ENCODE data around the gene CCNI2. TPM values are rescaled to one million over a fixed set of nuclear protein-coding genes. Genes with fewer than 3 reads are reported as not detected.
"Not testable (repeated sequence)": the region's sequence is repeated elsewhere in the genome, so short reads cannot be mapped to it uniquely, and the experiment has no call there.

CCNI2 gene
- polyA plus RNA-seq, 1 donor: 1.3 TPM

DNA sequence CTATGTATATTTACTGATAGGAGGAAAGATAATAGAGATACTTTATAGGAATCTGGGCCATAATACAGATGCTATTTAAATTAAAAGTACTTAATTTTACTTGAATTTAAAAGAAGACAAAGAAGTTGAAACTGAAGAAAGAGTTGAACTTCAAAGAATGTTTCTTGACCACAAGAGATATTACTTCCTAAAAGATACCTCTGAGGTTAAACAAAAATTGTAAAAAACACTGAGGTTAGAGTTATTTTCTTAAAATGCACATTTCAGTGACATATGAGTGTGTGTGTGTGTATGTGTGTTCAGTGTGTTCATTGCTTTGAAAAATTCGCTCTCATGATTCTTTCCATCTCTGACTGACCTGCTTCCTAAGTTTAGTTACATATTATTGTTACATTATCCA is 33.4 kb downstream of the CCNI2 start:
- no peak for DNase-seq (ENCODE audit: low read depth)

DNA sequence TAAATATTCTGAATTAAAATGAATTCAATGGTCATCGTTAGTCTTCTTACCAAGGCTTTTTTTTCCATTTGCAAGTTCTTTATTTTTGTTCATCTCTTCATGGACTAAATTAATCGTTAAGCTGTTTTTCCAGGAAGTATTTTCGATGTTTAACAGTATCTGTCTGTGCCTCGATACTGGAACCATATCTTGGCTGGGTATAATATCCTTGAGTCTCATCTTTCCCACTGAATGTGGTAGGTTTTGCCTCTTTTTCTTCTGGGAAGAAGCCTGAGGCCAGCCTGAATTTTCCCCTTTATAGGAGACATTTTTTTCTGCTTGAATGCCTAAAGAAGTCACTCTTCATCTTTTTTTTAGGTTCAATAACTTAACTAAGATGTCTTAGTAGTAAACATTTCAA is 33.8 kb downstream of the CCNI2 start:
- DNase-seq (ENCODE audit: low read depth): no peak

DNA sequence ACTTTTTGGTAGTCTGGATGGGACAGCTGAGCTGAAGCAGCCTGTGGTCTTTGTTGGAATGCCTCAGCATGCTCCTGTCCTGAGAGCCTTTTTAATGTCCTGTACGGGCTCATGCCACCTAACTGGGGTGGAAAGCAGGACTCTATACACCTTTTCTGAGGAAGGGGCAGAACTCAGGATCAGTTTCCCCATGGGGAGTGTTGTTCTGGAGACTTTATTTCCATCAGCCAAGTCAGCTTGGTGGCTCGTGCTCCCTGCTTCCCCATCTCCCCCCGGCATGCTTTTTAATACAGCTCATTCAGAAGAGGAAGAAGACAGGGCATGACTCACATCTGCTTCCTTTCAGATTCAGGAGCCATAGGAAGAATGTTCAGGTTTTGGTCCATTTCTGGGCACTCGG is 34.9 kb downstream of the CCNI2 start:
- DNase-seq (ENCODE audit: low read depth): no peak

DNA sequence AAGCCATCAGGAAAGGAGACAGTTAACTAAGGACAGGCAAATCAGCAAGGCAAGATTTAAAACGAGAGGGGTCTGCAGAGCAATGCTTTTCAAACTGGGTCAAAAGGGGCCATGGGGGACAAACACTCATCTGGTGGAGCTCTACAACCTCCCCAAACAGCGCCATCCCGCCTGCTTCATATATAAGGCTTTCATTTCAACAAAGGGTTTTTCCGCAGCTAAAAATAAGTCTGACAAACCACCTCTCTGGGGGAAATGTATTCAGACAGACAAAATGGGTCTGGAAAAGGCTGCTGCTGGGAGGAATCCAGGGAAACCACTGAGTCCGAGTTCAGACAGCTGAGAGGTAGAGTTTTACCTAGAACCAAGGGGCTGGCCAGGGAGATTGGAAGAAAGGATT is 38.1 kb downstream of the CCNI2 start:
- no peak for DNase-seq (ENCODE audit: low read depth)

DNA sequence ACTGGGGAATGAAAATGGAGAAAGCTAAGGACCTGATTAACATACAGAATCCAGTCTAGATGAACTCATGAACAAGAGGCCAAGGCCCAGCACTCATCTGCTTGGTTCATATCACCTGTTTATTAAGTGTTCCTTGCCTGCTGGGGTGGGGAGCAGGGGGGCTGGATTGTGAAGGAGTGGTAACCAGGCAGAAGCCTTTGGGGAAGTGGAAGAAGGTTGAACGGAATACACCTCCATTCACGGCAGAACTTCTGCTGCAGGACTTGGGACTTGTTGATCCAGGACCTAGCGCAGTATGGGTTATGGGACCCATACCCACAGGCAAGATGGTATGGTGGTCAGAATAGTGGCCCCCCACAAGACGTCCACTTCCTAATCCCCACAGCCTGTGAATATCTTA is 38.6 kb downstream of the CCNI2 start:
- DNase-seq (ENCODE audit: low read depth): no peak

DNA sequence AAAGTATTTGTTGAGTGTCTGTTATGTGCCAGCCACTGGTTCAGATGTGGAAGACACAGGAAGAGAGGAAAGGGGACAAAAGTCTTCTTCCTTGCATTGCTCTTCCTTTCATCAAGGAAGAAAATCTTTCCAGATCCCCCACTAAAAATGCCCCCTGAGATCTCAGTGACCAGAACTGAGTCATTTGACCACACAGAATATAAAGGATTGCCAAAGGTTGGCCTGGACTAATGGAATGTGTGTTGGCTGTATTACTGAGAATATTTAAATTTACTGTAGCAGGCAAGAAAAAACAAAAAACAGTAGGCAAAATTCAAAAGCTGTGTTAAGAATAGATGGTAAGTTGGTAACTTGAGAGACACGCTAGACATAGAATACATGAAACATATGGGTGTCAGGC is 39.9 kb downstream of the CCNI2 start:
- DNase-seq (ENCODE audit: low read depth): no peak

DNA sequence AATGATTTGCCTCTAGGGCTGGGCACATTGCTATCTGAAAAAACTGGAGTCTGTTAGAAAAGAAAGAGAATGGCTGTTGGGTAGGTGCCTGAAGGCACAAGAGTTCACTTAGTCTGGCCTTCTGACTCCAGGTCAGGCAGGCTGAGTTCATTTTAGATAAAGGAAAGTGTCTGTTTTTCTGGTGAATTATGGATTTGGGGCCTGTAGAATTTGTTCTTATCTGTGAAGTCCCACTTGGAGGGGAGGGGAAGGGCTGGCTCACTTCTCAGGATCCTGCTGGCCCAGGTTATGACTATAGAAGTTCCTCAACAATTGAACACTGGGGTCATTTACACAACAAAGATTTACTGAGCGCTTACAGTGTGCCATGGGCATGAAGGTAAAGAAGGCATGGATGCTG is 41.3 kb downstream of the CCNI2 start:
- DNase-seq (ENCODE audit: low read depth): no peak

DNA sequence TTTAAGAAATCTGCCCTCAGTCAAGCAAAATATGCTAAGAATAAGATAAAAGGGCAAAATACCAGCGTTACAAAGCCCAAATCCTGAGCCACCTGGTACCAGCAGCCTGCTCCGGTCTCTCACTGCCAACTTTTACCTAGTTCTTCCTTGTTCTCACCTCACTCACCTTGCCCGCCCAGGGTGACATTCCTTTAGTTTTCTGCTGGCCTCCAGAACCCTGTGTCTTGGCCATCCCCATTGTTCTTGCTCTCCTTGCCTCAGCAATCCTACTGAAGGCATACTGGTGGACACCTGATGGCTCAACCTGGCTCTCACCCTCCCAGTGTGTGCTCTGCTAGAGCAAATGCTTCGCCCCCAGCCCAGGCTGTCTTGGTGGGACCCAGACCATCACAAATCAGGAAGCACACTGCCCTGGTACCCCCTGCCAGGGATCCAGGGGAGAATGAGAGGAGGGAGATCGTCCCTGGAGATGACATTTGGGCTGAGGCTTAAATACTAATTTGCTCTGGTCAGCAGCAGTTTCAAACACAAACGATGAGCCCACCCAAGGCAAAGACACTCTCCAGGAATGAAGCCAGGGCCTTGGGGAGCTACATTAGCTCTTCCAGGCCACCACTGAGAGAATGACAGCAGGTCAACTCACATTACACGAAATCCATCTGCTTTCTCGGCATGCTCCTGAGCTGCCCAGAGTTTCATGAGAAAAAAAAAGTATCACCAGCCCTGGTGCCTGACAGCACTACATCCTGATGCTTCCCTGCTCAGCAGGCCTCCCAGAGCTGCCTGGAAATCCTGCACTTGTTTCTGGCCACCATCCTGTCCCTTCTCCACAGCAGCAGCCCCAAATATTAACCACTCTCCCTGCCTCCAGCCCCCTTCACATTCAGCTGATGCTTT is 42.0 kb downstream of the CCNI2 start:
- DNase-seq (ENCODE audit: low read depth): no peak

DNA sequence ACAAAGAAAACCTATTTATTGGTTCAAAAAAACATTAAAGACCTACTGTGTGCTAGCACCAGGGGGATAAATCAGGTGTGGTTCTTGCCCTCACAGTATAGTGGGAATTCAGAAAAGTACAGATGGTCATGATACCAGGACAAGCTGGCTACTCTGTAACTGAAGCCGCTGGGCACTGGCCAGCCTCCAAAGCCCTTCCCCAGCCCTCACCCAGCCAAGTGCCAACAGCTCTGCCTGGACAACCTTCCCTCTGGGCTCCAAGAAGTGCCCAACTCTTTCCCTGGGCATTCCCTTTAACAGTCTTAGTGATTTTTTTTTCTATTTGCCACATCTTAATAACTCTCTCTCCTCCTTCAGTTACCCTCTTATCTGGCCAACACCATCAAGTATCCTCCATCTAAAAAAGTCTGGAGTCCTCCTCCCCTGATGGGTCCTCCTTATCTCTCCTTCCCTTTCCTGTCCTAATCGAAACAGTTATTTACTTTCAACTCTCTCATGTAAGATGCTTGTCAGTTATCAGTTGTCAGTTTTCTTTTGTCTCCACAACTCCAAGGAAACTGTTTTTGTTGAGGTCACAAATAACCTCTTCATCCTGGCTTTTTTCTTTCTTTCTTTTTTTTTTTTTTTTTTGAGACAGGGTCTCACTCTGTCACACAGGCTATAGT is 43.1 kb downstream of the CCNI2 start:
- no peak for DNase-seq (ENCODE audit: low read depth)

DNA sequence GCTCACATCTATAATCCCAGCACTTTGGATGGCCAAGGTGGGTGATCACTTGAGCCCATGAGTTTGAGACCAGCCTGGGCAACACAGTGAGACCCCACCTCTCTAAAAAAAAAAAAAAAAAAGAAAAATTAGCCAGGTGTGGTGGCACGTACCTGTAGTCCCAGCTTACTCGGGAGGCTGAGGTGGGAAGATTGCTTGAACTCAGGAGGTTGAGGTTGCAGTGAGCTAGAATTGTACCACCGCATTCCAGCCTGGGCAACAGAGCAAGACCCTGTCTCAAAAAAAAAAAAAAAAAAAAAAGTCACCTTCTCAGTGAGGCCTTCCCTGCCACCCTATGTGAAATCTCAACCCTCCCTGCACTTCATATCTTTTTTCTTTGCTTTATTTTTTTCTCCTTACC is 43.8 kb downstream of the CCNI2 start:
- DNase-seq (ENCODE audit: low read depth): no peak

DNA sequence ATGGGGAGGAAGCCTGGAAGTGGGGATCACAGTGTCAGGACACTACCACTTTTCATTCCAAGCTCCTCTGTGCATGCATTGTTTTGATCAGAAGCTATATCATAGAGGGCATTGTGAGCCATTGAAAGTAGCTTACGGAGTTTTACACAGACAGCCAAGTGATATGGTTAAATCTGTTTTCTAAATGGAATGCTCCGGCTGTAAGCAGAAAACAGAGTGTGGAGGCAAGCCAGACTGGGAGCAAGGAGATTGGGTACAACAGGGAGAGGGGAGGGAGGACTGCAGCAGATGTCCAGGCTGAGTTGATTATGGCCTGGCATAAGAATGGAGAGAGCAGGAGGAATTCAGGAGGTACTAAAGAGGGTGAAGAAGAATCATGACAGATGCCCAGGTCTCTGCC is 50.4 kb downstream of the CCNI2 start:
- no peak for DNase-seq (ENCODE audit: low read depth)

DNA sequence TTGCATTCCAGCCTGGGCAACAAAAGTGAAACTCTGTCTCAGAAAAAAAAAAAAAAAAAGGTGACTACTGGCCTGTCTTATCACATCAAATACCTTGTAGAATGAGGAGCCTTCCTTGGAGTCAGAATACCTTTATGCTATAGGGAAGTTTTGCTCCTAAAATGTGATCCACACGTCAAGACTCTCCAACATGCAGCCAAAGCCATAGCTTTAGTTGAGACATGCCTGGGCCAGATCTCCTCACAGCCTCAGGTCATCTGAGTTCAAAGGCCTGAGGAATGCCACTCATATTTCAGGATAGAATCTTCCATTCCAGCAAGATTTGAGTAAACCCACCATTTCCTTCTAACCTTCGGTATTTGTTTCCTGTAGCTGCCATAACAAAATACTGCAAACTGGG is 52.2 kb downstream of the CCNI2 start:
- no peak for DNase-seq (ENCODE audit: low read depth)

DNA sequence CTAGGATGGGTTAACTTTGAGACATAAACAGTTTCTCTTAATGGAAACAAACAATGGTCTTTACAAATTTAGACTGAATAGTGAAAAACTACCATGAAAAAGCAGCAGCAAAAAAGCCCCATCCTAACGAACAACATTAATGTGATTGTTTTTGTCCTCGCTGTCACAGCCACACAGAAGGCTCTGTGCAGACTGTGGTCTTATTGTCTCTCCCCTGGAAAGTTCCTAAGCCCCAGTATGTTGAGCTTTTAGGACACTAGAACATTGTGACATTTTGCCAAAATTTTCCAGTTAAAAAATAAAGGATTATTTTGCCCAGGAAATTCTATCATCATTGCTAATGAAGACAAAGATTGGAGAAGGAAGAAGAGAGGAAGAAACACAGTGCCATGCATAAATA is 53.3 kb downstream of the CCNI2 start:
- DNase-seq (ENCODE audit: low read depth): no peak

DNA sequence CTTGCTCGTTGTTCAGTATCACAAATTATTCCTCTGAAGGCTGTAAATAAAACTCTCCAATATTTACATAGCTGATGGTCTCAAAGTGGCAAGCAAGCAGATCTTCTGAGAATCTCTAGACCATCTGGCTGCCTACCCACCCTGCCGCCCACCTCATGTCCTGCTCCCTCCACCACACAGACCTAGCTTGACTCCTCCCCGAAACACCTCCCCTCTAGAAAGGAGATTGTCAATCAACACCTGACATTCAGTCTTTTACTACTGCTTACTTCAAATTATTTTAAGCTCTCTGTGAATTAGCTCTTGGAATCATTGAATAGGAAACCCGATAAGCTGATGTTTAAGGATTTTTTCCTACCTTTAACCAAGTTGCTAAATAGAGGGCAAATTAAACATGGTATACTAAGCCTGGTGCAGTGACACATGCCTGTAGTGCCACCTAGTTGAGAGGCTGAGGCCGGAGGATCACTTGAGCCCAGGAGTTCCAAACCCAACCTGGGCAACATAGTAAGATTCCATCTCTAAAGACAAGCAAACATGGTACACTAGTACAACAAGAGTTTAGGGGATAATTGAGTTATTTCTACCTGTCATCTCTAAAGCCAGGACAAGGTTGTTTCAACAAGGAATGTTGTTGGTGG is 54.9 kb downstream of the CCNI2 start:
- no peak for DNase-seq (ENCODE audit: low read depth)

DNA sequence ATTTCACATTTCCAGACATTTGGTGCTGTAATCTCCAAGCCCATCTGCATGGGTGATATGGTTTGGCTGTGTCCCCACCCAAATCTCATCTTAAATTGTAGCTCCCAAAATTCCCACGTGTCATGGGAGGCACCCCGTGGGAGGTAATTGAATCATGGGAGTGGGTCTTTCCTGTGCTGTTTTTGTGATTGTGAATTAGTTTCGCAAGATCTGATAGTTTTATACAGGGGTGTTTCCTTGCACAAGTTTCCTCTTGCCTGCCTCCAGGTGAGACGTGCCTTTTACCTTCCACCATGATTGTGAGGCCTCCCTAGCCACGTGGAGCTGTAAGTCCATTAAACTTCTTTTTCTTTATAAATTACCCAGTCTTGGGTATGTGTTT is 55.5 kb downstream of the CCNI2 start:
- DNase-seq (ENCODE audit: low read depth): not testable (repeated sequence)

Other genes with a start within 250 kb of the CCNI2 start
- 0.29 TPM for gene IL5, start 203.9 kb upstream of the CCNI2 start, polyA plus RNA-seq (ENCODE audit: insufficient read length)
- gene RAD50, start 190.4 kb upstream of the CCNI2 start, polyA plus RNA-seq (ENCODE audit: insufficient read length): 22.9 TPM
- not detected for gene IL13, start 89.3 kb upstream of the CCNI2 start, polyA plus RNA-seq (ENCODE audit: insufficient read length)
- gene IL4, start 73.4 kb upstream of the CCNI2 start, polyA plus RNA-seq (ENCODE audit: insufficient read length): not detected
- 8.6 TPM for gene KIF3A, start 9.9 kb upstream of the CCNI2 start, polyA plus RNA-seq (ENCODE audit: insufficient read length)
- 33.0 TPM for gene SEPTIN8, start 29.8 kb downstream of the CCNI2 start, polyA plus RNA-seq (ENCODE audit: insufficient read length)
- gene SOWAHA, start 65.9 kb downstream of the CCNI2 start, polyA plus RNA-seq (ENCODE audit: insufficient read length): 0.11 TPM
- 2.9 TPM for gene SHROOM1, start 83.2 kb downstream of the CCNI2 start, polyA plus RNA-seq (ENCODE audit: insufficient read length)
- gene GDF9, start 119.0 kb downstream of the CCNI2 start, polyA plus RNA-seq (ENCODE audit: insufficient read length): 0.95 TPM
- 185 TPM for gene UQCRQ, start 119.2 kb downstream of the CCNI2 start, polyA plus RNA-seq (ENCODE audit: insufficient read length)
- gene LEAP2, start 126.2 kb downstream of the CCNI2 start, polyA plus RNA-seq (ENCODE audit: insufficient read length): 2.2 TPM
- 42.2 TPM for gene AFF4, start 216.2 kb downstream of the CCNI2 start, polyA plus RNA-seq (ENCODE audit: insufficient read length)

Measured in forelimb muscle (tissue), 1 donor.